B cell (primary cell): ENCODE measurements around the gene TXK. TPM values are rescaled to one million over a fixed set of nuclear protein-coding genes. Genes with fewer than 3 reads are reported as not detected.

ENCODE experiments used
- ATAC-seq: fragments of 200-7000 bp; cut with Tn5 transposase; one replicate; pipeline ENCODE4 v1.10.0; 2021; ENCODE audit warnings: low read depth, mild to moderate bottlenecking, moderate number of reproducible peaks, moderate library complexity
- CTCF ChIA-PET: fragments of 350-600 bp; sonication (Branson Sonifier 250); formaldehyde crosslinking; loops from one replicate; lab custom pipeline; 2021; ENCODE audit warnings: antibody characterized with exemption, inconsistent platforms; lab: Charles Lee
- POLR2A ChIA-PET: fragments of 350-600 bp; sonication (Branson Sonifier 250); formaldehyde crosslinking; loops from one replicate; lab custom pipeline; 2021; ENCODE audit warnings: antibody characterized with exemption; lab: Charles Lee
- DNase-seq: peaks from one replicate; pipeline ENCODE4 v3.0.0; 2013
- H2AFZ ChIP-seq: 2 replicates; pipeline ENCODE4 v1.6.1; 2012; ENCODE audit warnings: mild to moderate bottlenecking, low read depth, low read length; ENCODE audit not compliant: insufficient read depth, poor library complexity, severe bottlenecking
- H3K27ac ChIP-seq, 2 donors: 1 replicate in 1 of 2; 2 replicates in 1 of 2; pipeline ENCODE4 v1.5.1; 2012 to 2013; ENCODE audit warnings: low read length in 2 of 2, mild to moderate bottlenecking in 2 of 2, moderate library complexity in 1 of 2
- H3K27me3 ChIP-seq, 4 experiments: fragments of 200-600 bp in 1 of 4; sonication (generic) in 1 of 4; replicated peaks in 1 of 4; 1 replicate in 2 of 4; 2 replicates in 2 of 4; pipeline versions ENCODE4 v1.6.1 to v1.7.0; 2013 to 2016; ENCODE audit warnings: low read length in 3 of 4, mild to moderate bottlenecking in 2 of 4, mixed read lengths in 1 of 4, moderate library complexity in 1 of 4; ENCODE audit not compliant: insufficient read depth in 4 of 4, control insufficient read depth in 3 of 4; ENCODE audit errors: control extremely low read depth in 1 of 4
- H3K36me3 ChIP-seq, 2 experiments: replicated peaks in 1 of 2; 1 replicate in 1 of 2; 2 replicates in 1 of 2; pipeline versions ENCODE4 v1.6.1 to v1.7.1; 2013; ENCODE audit warnings: low read length in 1 of 2; ENCODE audit not compliant: insufficient read depth in 2 of 2, control insufficient read depth in 1 of 2; ENCODE audit errors: control extremely low read depth in 1 of 2, extremely low read depth in 1 of 2
- H3K4me1 ChIP-seq, 2 donors: fragments of 200-600 bp in 1 of 2; sonication (generic) in 1 of 2; 1 replicate in 1 of 2; 2 replicates in 1 of 2; pipeline versions ENCODE4 v1.5.1 to v1.6.1; 2013 to 2017; ENCODE audit warnings: low read length in 2 of 2; ENCODE audit not compliant: control insufficient read depth in 2 of 2, insufficient read depth in 2 of 2
- H3K4me2 ChIP-seq: replicated peaks from 2 replicates; pipeline ENCODE3; 2012; ENCODE audit warnings: mild to moderate bottlenecking, low read depth, low read length; ENCODE audit not compliant: poor library complexity, severe bottlenecking
- H3K4me3 ChIP-seq, 5 experiments: fragments of 200-600 bp in 1 of 5; sonication (generic) in 1 of 5; 1 replicate in 3 of 5; 2 replicates in 2 of 5; pipeline versions ENCODE4 v1.5.1 to v1.7.0; 2011 to 2016; ENCODE audit warnings: low read length in 4 of 5, mild to moderate bottlenecking in 4 of 5, low read depth in 2 of 5, control low read depth in 1 of 5, moderate library complexity in 1 of 5; ENCODE audit not compliant: insufficient read depth in 1 of 5; ENCODE audit errors: control extremely low read depth in 1 of 5, extremely low read depth in 1 of 5
- H3K79me2 ChIP-seq: fragments of 200-600 bp; sonication (generic); one replicate; pipeline ENCODE4 v1.6.0; 2016; ENCODE audit warnings: low read length; ENCODE audit not compliant: control insufficient read depth, insufficient read depth
- H3K9ac ChIP-seq: fragments of 200-600 bp; sonication (generic); 2 replicates; pipeline ENCODE4 v1.6.1; 2017; ENCODE audit warnings: mild to moderate bottlenecking, low read length, moderate library complexity
- H3K9me3 ChIP-seq, 3 donors: one replicate each; pipeline versions ENCODE4 v1.6.1 to v1.7.1; 2013; ENCODE audit warnings: low read length in 2 of 3; ENCODE audit not compliant: control insufficient read depth in 2 of 3, insufficient read depth in 1 of 3; ENCODE audit errors: control extremely low read depth in 1 of 3
- H4K20me1 ChIP-seq: 2 replicates; pipeline ENCODE4 v1.6.0; 2012; ENCODE audit warnings: mild to moderate bottlenecking, low read length; ENCODE audit not compliant: insufficient read depth, control insufficient read depth, poor library complexity, severe bottlenecking
- H3K27ac Mint-ChIP-seq: one replicate; pipeline ENCODE4 v1.8.0; 2021; ENCODE audit warnings: mixed read lengths
- H3K27me3 Mint-ChIP-seq: one replicate; pipeline ENCODE4 v1.8.0; 2021; ENCODE audit warnings: mixed read lengths
- H3K4me1 Mint-ChIP-seq: one replicate; pipeline ENCODE4 v1.8.0; 2021; ENCODE audit warnings: mixed read lengths
- H3K4me3 Mint-ChIP-seq: one replicate; pipeline ENCODE4 v1.8.0; 2021; ENCODE audit warnings: mixed read lengths
- H3K9me3 Mint-ChIP-seq: one replicate; pipeline ENCODE4 v1.8.0; 2022; ENCODE audit warnings: mixed read lengths; ENCODE audit not compliant: insufficient read depth
- EZH2 ChIP-seq: IDR thresholded peaks from 2 replicates; pipeline ENCODE4 v1.6.1; 2012; ENCODE audit warnings: borderline replicate concordance, low read depth, mild to moderate bottlenecking, moderate library complexity, low read length; ENCODE audit not compliant: insufficient read depth, poor library complexity, severe bottlenecking
- WGBS: methylation state at CpG from one replicate; pipeline ENCODE4 v1.1.5; 2013; ENCODE audit warnings: missing lambda C conversion rate; ENCODE audit not compliant: insufficient coverage; 5-methylcytosine and 5-hydroxymethylcytosine counted together
- intact Hi-C: fragments of 100-400 bp; cut with micrococcal nuclease; formaldehyde crosslinking; loops from one replicate; pipeline ENCODE4 v1.10.0; 2022
- polyA plus RNA-seq: library from polyadenylated mRNA; depleted of rRNA; stranded (reverse); fragments of >200 nt; gene quantifications from 2 replicates; pipeline ENCODE4 v1.2.3, GENCODE V29; 2012
- total RNA-seq, 2 donors: library from RNA; stranded (reverse); fragments of 120-200 nt in 1 of 2; gene quantifications; 1 replicate in 1 of 2; 2 replicates in 1 of 2; pipeline versions ENCODE4 v1.2.3 to v1.2.4, GENCODE V29; 2013 to 2022
- TF ChIP-seq, protein P1 (sequence below): fragments of 200-600 bp; IDR thresholded peaks from one replicate; pipeline ENCODE4 v1.8.0; 2022; ENCODE audit warnings: antibody characterized with exemption, mild to moderate bottlenecking

The TXK gene
- total and polyA plus RNA-seq, 2 donors (not counting 1 experiment from before 2014, with no cell fraction given) = 0.79 to 1.1 TPM

GRCh38 chr4:48133669-48134068 is 381 bp downstream of the TXK start:
- Histone ChIP-seq H3K79me2 (no peaks in the 10 kb centered on the region), H3K9me3 (no peaks in the 10 kb centered on the region), H3K9ac (no peak overlapping the region), H2AFZ (no peak overlapping the region), H3K27ac (no peak overlapping the region), H3K4me1 (peaks cover 15 to 16% of the 10 kb centered on the region in 2 donors), H3K4me3 (no peak overlapping the region), H3K36me3 (peaks cover 9 to 26% of the 10 kb centered on the region in 2 experiments), H3K27me3 (no peaks in the 10 kb centered on the region), H3K4me2 (no peak overlapping the region), H4K20me1 (no peaks in the 10 kb centered on the region)
- no peak for ATAC-seq
- Mint-ChIP-seq H3K27ac (no peak overlapping the region), H3K27me3 (no peaks in the 10 kb centered on the region), H3K9me3 (no peaks in the 10 kb centered on the region), H3K4me3 (no peak overlapping the region), H3K4me1 (peaks cover 19% of the 10 kb centered on the region)
- TF ChIP-seq EZH2 = no peak
- TF ChIP-seq, protein P1, sequence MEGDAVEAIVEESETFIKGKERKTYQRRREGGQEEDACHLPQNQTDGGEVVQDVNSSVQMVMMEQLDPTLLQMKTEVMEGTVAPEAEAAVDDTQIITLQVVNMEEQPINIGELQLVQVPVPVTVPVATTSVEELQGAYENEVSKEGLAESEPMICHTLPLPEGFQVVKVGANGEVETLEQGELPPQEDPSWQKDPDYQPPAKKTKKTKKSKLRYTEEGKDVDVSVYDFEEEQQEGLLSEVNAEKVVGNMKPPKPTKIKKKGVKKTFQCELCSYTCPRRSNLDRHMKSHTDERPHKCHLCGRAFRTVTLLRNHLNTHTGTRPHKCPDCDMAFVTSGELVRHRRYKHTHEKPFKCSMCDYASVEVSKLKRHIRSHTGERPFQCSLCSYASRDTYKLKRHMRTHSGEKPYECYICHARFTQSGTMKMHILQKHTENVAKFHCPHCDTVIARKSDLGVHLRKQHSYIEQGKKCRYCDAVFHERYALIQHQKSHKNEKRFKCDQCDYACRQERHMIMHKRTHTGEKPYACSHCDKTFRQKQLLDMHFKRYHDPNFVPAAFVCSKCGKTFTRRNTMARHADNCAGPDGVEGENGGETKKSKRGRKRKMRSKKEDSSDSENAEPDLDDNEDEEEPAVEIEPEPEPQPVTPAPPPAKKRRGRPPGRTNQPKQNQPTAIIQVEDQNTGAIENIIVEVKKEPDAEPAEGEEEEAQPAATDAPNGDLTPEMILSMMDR = no peak
- POLR2A ChIA-PET = no interaction called here
- CTCF ChIA-PET = interaction anchor here (1.0 kb wide), 1 partner anchor 157 kb away, joined by 3 read pairs; no protein-coding TSS in a partner anchor
- intact Hi-C loops = no loop called here
- DNase-seq = no peak

DNA sequence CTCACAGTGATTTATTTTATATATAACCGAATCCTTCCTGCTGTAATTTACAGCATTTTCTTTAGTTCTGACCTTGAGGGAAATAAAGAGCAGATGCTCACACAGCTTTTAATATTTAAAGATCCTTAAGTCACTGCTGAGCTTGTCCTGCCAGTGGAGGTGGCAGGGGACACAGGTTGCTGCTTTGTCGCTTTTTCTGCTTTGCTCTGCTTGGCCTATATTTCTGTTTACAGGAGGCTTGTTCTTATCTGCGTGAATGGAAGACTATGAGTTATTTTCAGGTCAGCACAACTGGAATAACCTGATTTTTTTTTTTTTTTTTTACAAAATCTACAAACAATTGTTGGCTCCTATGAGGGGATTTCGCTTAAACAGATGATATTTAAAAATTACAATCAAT is 2.3 kb downstream of the TXK start:
- ATAC-seq (no peak), DNase-seq (no peak)
- WGBS = no CpG with 5 or more reads among the region's 4 CpGs
- TF ChIP-seq EZH2 = no peak
- TF ChIP-seq, protein P1 = no peak
- POLR2A ChIA-PET = no interaction called here
- no peak overlapping the region for H3K27ac Mint-ChIP-seq
- intact Hi-C loops = no loop called here
- no peak overlapping the region for H3K4me3 Mint-ChIP-seq
- Histone ChIP-seq H3K4me2 (no peak overlapping the region), H3K27ac (no peak overlapping the region), H3K9me3 (no peaks in the 10 kb centered on the region), H3K4me1 (peaks cover 10 to 12% of the 10 kb centered on the region in 2 donors), H2AFZ (no peak overlapping the region), H3K9ac (no peak overlapping the region), H3K27me3 (no peaks in the 10 kb centered on the region), H3K4me3 (no peak overlapping the region), H3K36me3 (peaks cover 4 to 14% of the 10 kb centered on the region in 2 experiments), H3K79me2 (no peaks in the 10 kb centered on the region), H4K20me1 (no peaks in the 10 kb centered on the region)
- CTCF ChIA-PET = interaction anchor here (0.7 to 6.8 kb wide), 4 partner anchors 8 to 152 kb away, joined by 3 to 82 read pairs (median 3); no protein-coding TSS in a partner anchor
- no peaks in the 10 kb centered on the region for H3K27me3 Mint-ChIP-seq
- peaks cover 19% of the 10 kb centered on the region for H3K4me1 Mint-ChIP-seq
- H3K9me3 Mint-ChIP-seq = no peaks in the 10 kb centered on the region
